Fibroblast of pulmonary artery (primary cell): ENCODE data around the gene C1orf198.

Experiments used
- DNase-seq: peaks from one replicate; pipeline ENCODE4 v3.0.0-alpha.2; 2010; ENCODE audit warnings: low read depth
- H3K4me3 ChIP-seq: replicated peaks from 2 replicates; pipeline ENCODE4 v1.5.1; 2011; ENCODE audit warnings: low read depth, mild to moderate bottlenecking, control low read depth, low read length, moderate library complexity
- CTCF ChIP-seq: IDR thresholded peaks from 2 replicates; pipeline ENCODE4 v1.5.1; 2011; ENCODE audit warnings: mild to moderate bottlenecking, control low read depth, low read length, inconsistent platforms; ENCODE audit errors: missing control alignments

C1orf198 gene

DNA sequence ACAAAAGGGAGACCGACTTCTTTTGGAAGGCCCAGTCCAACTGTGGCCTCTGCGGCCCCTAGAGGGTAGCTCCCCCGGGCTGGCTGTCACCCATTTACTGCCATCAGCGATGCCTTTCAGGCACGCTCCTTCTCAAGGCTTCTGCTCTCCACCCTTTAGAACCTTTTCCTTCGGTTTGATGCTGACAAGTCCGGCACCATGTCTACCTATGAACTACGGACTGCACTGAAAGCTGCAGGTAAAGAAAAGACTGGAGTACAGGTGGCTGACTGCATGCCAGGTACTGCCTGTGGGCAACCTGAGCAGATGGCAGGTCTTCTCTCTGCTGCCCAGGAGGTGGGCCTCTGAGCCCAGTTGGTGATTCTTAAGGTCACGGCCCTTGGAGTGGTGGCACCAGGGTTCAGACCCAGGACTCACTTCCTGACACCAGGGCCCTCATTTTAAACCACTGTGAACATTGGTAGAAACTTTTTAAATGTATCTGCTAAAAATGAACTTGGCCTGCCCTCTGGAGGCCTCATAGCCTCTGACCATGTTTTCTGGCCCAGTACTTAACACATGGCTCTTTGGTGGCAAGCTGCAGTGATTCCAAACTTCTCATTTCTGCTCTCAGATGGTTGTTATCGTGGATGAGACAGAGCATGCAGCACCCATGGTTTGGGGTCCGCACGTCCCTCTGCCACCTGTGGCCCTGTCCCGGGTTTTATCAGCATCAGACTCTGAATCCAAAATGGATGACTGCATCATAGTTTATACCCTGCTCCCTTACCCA lies 75.4 kb downstream of the C1orf198 start:
- DNase-seq = peak; percentile 18
- TF ChIP-seq CTCF = peak; percentile 14
- H3K4me3 ChIP-seq = no peak overlapping the region

- no peak overlapping the region for H3K4me3 ChIP-seq
- no peak for TF ChIP-seq CTCF
- DNase-seq = no peak
Observed at GRCh38 chr1:230791986-230792564, 76.2 kb downstream of the C1orf198 start.

DNA sequence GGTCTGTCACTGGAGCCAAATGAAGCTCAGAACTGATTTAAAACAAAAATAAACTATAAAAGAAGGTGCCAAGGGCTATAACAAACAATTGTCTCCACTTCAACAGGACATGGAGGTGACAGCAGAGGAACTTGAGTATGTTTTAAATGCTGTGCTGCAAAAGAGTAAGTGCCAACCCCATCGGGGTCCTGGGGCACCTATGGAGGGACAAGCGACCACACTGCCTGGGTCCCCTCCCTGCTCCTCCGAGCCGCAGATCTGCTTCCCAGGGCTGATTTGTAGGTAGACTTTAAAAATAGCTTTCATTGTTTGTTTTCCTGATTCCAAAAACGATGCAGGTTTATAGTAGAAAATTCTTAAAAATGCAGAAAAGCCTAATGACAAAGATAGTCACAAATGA lies 78.3 kb downstream of the C1orf198 start:
- H3K4me3 ChIP-seq = no peak overlapping the region
- no peak for DNase-seq
- no peak for TF ChIP-seq CTCF

GRCh38 chr1:230788561-230789275 lies 79.6 kb downstream of the C1orf198 start:
- DNase-seq = no peak
- TF ChIP-seq CTCF = no peak
- no peak overlapping the region for H3K4me3 ChIP-seq

- no peak for DNase-seq
- no peak for TF ChIP-seq CTCF
- no peak overlapping the region for H3K4me3 ChIP-seq
Observed at GRCh38 chr1:230787471-230787870, 80.8 kb downstream of the C1orf198 start.
